Neural cell (in vitro differentiated cells): ENCODE results near the gene NEURL4.

Source experiments
- CTCF ChIP-seq: fragments of 450-650 bp; IDR thresholded peaks from 2 replicates; pipeline ENCODE4 v1.5.1; 2014; ENCODE audit warnings: antibody characterized with exemption, mild to moderate bottlenecking, moderate library complexity; ENCODE audit not compliant: poor library complexity, severe bottlenecking
- EZH2 ChIP-seq: fragments of 200-600, 300-800 bp; shearing (Covaris generic), sonication (generic); IDR thresholded peaks from 2 replicates; pipeline ENCODE4 v1.6.1; 2014; ENCODE audit warnings: antibody characterized with exemption, low read length, borderline replicate concordance, mild to moderate bottlenecking; ENCODE audit not compliant: insufficient read depth, poor library complexity, severe bottlenecking
- POLR2AphosphoS5 ChIP-seq: IDR thresholded peaks from 2 replicates; pipeline ENCODE4 v1.6.1; 2012
- TAF1 ChIP-seq: IDR thresholded peaks from 2 replicates; pipeline ENCODE4 v1.6.1; 2012; ENCODE audit warnings: low read depth

DNA sequence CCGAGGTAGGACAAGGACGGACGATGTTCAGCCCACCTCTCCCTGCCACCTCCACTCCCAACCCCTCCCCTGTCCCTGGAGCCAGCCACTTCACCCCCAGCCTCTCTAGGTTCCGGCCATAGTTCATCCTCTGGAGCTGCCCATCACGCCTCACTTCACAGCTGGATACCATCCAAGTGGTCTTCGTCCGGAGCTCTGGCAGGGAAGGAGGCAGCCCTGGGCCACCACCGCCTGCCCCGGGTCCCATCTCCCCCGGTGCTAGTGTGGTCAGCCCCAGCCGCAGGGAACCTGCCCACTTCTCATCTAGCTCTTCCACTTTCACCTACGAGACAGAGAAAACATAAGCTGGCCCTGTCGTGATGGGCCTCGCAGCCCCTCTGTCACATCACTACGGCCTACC, 7.7 kb downstream of the NEURL4 start:
- TF ChIP-seq POLR2AphosphoS5 (no peak), EZH2 (no peak), CTCF (no peak), TAF1 (no peak)
